HepG2 (cell line): ENCODE measurements around the gene PRMT7. TPM values are rescaled to one million over a fixed set of nuclear protein-coding genes. Genes with fewer than 3 reads are reported as not detected.

ENCODE experiments used
- ATF7-NPFF ChIP-seq: sonication (generic); formaldehyde crosslinking; IDR thresholded peaks from 2 replicates; pipeline ENCODE4 v1.8.1; 2023; ENCODE audit warnings: mild to moderate bottlenecking, low read depth, missing genetic modification reagents, moderate library complexity
- BCL3 ChIP-seq: sonication (generic); formaldehyde crosslinking; IDR thresholded peaks from 2 replicates; pipeline ENCODE4 v1.5.1; 2020; ENCODE audit warnings: mild to moderate bottlenecking, missing genetic modification reagents, moderate library complexity
- BCL6 ChIP-seq: IDR thresholded peaks from 2 replicates; pipeline ENCODE4 v1.6.1; 2016; ENCODE audit warnings: missing genetic modification reagents, missing compliant biosample characterization
- DZIP1 ChIP-seq: sonication (generic); formaldehyde crosslinking; IDR thresholded peaks from 2 replicates; pipeline ENCODE4 v1.5.0; 2020; ENCODE audit warnings: mild to moderate bottlenecking, missing genetic modification reagents
- HNRNPL ChIP-seq: fragments of 200-400 bp; formaldehyde crosslinking; IDR thresholded peaks from 2 replicates; pipeline ENCODE4 v1.6.1; 2017; ENCODE audit warnings: mild to moderate bottlenecking, low read depth, low read length
- KLF11 ChIP-seq: IDR thresholded peaks from 2 replicates; pipeline ENCODE4 v1.6.1; 2016; ENCODE audit warnings: missing compliant biosample characterization
- NCOA2 ChIP-seq: sonication (generic); formaldehyde crosslinking; IDR thresholded peaks from 2 replicates; pipeline ENCODE4 v1.8.0; 2022; ENCODE audit warnings: inconsistent platforms
- NPAS2 ChIP-seq: sonication (generic); formaldehyde crosslinking; IDR thresholded peaks from 2 replicates; pipeline ENCODE4 v1.8.0; 2022; ENCODE audit warnings: mild to moderate bottlenecking, missing genetic modification reagents, borderline replicate concordance
- PLRG1 ChIP-seq: fragments of 450-650 bp; conservative IDR thresholded peaks from 2 replicates; pipeline ENCODE4 v1.6.1; 2016
- SKI ChIP-seq: fragments of 450-650 bp; IDR thresholded peaks from one replicate; pipeline ENCODE4 v1.6.1; 2018; ENCODE audit warnings: mild to moderate bottlenecking; ENCODE audit not compliant: partially characterized antibody
- SYNCRIP ChIP-seq: fragments of 200-400 bp; formaldehyde crosslinking; IDR thresholded peaks from 2 replicates; pipeline ENCODE4 v1.6.1; 2018; ENCODE audit warnings: mild to moderate bottlenecking, low read depth, low read length; ENCODE audit not compliant: insufficient read depth
- TFAP4 ChIP-seq: sonication (generic); IDR thresholded peaks from 2 replicates; pipeline ENCODE4 v1.6.1; 2016; ENCODE audit warnings: low read depth, borderline replicate concordance
- YY1 ChIP-seq: IDR thresholded peaks from 2 replicates; pipeline ENCODE4 v1.6.1; 2011; ENCODE audit warnings: low read length, low read depth, moderate library complexity, mild to moderate bottlenecking; ENCODE audit not compliant: insufficient read depth, insufficient replicate concordance
- ZFP36 ChIP-seq: fragments of 150-350 bp; IDR thresholded peaks from 2 replicates; pipeline ENCODE4 v1.6.1; 2018; ENCODE audit warnings: borderline replicate concordance, low read length, low read depth; ENCODE audit not compliant: partially characterized antibody
- ZKSCAN1 ChIP-seq: fragments of 150-350 bp; IDR thresholded peaks from 2 replicates; pipeline ENCODE4 v1.6.1; 2014; ENCODE audit warnings: low read length
- ZNF235 ChIP-seq: sonication (generic); formaldehyde crosslinking; IDR thresholded peaks from 2 replicates; pipeline ENCODE4 v1.8.1; 2023; ENCODE audit warnings: mild to moderate bottlenecking, missing genetic modification reagents, borderline replicate concordance
- ZNF274 ChIP-seq: sonication (generic); formaldehyde crosslinking; IDR thresholded peaks from 2 replicates; pipeline ENCODE4 v1.5.1; 2020; ENCODE audit warnings: mild to moderate bottlenecking, missing genetic modification reagents
- ZNF317 ChIP-seq: sonication (generic); formaldehyde crosslinking; IDR thresholded peaks from 2 replicates; pipeline ENCODE4 v1.5.0; 2020; ENCODE audit warnings: mild to moderate bottlenecking, missing genetic modification reagents
- ZNF501 ChIP-seq: sonication (generic); formaldehyde crosslinking; IDR thresholded peaks from 2 replicates; pipeline ENCODE4 v1.5.1; 2020; ENCODE audit warnings: mild to moderate bottlenecking, moderate library complexity, missing genetic modification reagents
- ZNF552 ChIP-seq: sonication (generic); formaldehyde crosslinking; IDR thresholded peaks from 2 replicates; pipeline ENCODE4 v1.9.0; 2022; ENCODE audit warnings: missing genetic modification reagents, mild to moderate bottlenecking, borderline replicate concordance
- ZNF616 ChIP-seq: sonication (generic); formaldehyde crosslinking; IDR thresholded peaks from 2 replicates; pipeline ENCODE4 v1.5.0; 2020; ENCODE audit warnings: low read depth, mild to moderate bottlenecking, missing genetic modification reagents
- ZNF710 ChIP-seq: sonication (generic); formaldehyde crosslinking; IDR thresholded peaks from 2 replicates; pipeline ENCODE4 v1.5.0; 2020; ENCODE audit warnings: mild to moderate bottlenecking, missing genetic modification reagents, borderline replicate concordance
- ZNF777 ChIP-seq: sonication (generic); formaldehyde crosslinking; IDR thresholded peaks from 2 replicates; pipeline ENCODE4 v1.4.0; 2020; ENCODE audit warnings: missing genetic modification reagents
- ZSCAN31 ChIP-seq: sonication (generic); formaldehyde crosslinking; IDR thresholded peaks from 2 replicates; pipeline ENCODE4 v1.5.0; 2020; ENCODE audit warnings: low read depth, mild to moderate bottlenecking, missing genetic modification reagents
- polyA plus RNA-seq, 8 experiments: library from polyadenylated mRNA; depleted of rRNA in 3 of 8; stranded (reverse) in 7 of 8; unstranded in 1 of 8; fragments of >200 nt; fragmentation: Illumina TruSeq in 4 of 8; extraction: Trizol in 4 of 8; gene quantifications; 2 replicates each; pipeline versions ENCODE4 v1.2.1 to v1.2.3, GENCODE V29; 2011 to 2016; ENCODE audit warnings: low read depth in 4 of 8, missing spikeins in 1 of 8, mixed read lengths in 1 of 8; ENCODE audit not compliant: insufficient read depth in 1 of 8
- total RNA-seq, 5 experiments: library from RNA; depleted of rRNA; stranded (reverse); fragments of >200 nt; fragmentation: Illumina TruSeq; extraction: Trizol; gene quantifications; 2 replicates each; pipeline ENCODE4 v1.2.3, GENCODE V29; 2016; ENCODE audit warnings: low read depth in 1 of 5

Gene PRMT7
- total and polyA plus RNA-seq, 2 of the 13 experiments (the other 11 are each of a cell fraction or from before 2014, with no cell fraction given), result 47.5 to 55.0 TPM

DNA sequence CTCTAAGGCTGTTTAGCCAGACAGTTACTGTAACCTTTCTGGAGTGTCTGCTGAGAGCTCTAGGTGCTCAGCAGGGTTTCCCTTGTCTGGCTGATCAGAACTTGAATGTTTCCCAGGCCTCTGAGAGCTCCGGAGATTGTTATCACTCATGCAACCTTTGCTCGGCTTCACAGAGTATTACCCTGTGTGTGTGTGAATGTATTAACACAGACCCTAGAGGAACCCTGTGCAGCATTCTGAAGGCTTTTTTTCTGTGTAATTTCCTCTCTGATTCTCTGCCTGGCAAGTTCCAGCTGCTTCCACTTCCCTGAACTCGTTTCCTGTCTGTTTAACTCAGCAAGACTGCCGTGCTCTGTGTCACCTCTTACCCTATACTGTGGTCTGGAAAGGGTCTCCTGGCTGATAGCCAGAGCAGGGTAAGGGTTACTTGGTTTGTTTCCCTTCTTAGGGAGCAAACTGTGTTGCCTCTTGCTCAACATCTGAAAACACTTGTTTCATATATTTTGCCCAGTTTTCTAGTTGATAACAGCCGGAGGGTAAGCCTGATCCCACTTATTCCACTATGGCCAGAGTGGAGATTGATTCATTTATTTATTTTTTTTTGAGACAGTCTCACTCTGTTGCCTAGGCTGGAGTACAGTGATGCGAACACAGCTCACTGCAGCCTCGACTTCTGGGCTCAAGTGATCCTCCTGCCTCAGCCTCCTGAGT lies 21.7 kb downstream of the PRMT7 start (continued):
- TF ChIP-seq ZKSCAN1 (no peak), DZIP1 (CRISPR knock-in tag) (no peak), BCL3 (CRISPR knock-in tag) (no peak), ATF7-NPFF (CRISPR knock-in tag) (no peak), ZFP36 (no peak), ZNF501 (peak; percentile 41; the same call in 1 of the 2 replicates), ZNF710 (CRISPR knock-in tag) (peak; percentile 24), KLF11 (0 out of 2 replicates have a peak, but pooled peaks have one; percentile 27), ZNF552 (no peak), NCOA2 (CRISPR knock-in tag) (no peak), ZNF274 (CRISPR knock-in tag) (no peak), BCL6 (CRISPR knock-in tag) (peak; percentile 43), YY1 (no peak), ZNF317 (CRISPR knock-in tag) (no peak), HNRNPL (no peak), ZNF616 (CRISPR knock-in tag) (no peak), SKI (no peak), PLRG1 (no peak), SYNCRIP (no peak), NPAS2 (CRISPR knock-in tag) (no peak), ZNF235 (CRISPR knock-in tag) (no peak), ZNF777 (no peak), ZSCAN31 (CRISPR knock-in tag) (no peak), TFAP4 (peak; percentile 56; the same call in 1 of the 2 replicates)
